ENCODE data around the gene NETO1. TPM values are rescaled to one million over a fixed set of nuclear protein-coding genes. Genes with fewer than 3 reads are reported as not detected.

NETO1 gene
- polyA plus RNA-seq, 1 of the 3 experiments (the other 2 are of a cell fraction), result not detected

DNA sequence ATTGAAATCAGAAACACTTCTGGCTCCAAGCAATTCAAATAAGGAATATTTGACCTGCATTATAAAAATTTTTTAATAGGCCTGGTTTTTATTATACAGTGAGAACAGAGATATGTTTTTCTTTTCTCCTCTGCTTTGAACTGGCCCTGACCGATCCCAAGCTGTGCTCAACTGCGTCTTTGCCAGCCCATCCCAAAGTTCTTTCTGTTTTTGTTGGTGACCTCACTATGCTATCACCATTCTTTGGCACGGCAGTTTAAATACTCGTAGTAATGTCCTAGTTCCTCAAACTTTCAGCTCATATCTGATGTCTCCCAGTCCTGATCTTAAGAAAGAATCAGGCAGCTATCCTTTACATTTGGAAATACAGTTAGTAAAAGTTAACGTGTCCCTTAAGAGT is 42.3 kb upstream of the NETO1 start:
- Histone ChIP-seq H3K4me3 (ENCODE audit: low read depth in 2 of 2, low read length in 1 of 2) (no peak overlapping the region), H3K27ac (ENCODE audit: low read depth in 2 of 2, low read length in 1 of 2) (no peak overlapping the region), H4K20me1 (ENCODE audit: insufficient read depth) (no peaks in the 10 kb centered on the region), H3F3A (replicated peaks; ENCODE audit: insufficient read depth) (no peaks in the 10 kb centered on the region), H3K4me1 (ENCODE audit: control insufficient read depth in 1 of 2, insufficient read depth in 2 of 2, low read depth in 1 of 2, low read length in 1 of 2) (no peaks in the 10 kb centered on the region), H3K36me3 (replicated peaks in 1 of 2; ENCODE audit: control insufficient read depth in 1 of 2, insufficient read depth in 2 of 2, low read length in 1 of 2) (no peaks in the 10 kb centered on the region), H3K79me2 (ENCODE audit: insufficient read depth) (no peaks in the 10 kb centered on the region), H2AFZ (ENCODE audit: low read depth) (no peak overlapping the region), H3K27me3 (ENCODE audit: insufficient read depth) (no peaks in the 10 kb centered on the region), H3K9me3 (no peaks in the 10 kb centered on the region), H3K4me2 (no peak overlapping the region), H3K9ac (no peak overlapping the region), H3K9me2 (no peaks in the 10 kb centered on the region)
- 1% methylated on average over 5 of the region's 5 CpGs for WGBS (ENCODE audit: low lambda C conversion rate)
- POLR2A ChIA-PET, result no interaction called here
- DNase-seq, result no peak
- TF ChIP-seq, protein P1, sequence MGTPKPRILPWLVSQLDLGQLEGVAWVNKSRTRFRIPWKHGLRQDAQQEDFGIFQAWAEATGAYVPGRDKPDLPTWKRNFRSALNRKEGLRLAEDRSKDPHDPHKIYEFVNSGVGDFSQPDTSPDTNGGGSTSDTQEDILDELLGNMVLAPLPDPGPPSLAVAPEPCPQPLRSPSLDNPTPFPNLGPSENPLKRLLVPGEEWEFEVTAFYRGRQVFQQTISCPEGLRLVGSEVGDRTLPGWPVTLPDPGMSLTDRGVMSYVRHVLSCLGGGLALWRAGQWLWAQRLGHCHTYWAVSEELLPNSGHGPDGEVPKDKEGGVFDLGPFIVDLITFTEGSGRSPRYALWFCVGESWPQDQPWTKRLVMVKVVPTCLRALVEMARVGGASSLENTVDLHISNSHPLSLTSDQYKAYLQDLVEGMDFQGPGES (IDR thresholded peaks at IDR 0.05; ENCODE audit: low read depth, low read length), result no peak
- no peak for TF ChIP-seq YY1 (IDR thresholded peaks at IDR 0.05; ENCODE audit: low read depth)
- no peak for TF ChIP-seq EP300 (IDR thresholded peaks at IDR 0.05; ENCODE audit: borderline replicate concordance in 1 of 2, low read depth in 1 of 2, low read length in 1 of 2)
- no peak for TF ChIP-seq SIN3A (IDR thresholded peaks at IDR 0.05; ENCODE audit: borderline replicate concordance, low read depth, low read length)
- no peak for TF ChIP-seq FOXM1 (IDR thresholded peaks at IDR 0.05; ENCODE audit: low read depth)
- TF ChIP-seq, protein P2, sequence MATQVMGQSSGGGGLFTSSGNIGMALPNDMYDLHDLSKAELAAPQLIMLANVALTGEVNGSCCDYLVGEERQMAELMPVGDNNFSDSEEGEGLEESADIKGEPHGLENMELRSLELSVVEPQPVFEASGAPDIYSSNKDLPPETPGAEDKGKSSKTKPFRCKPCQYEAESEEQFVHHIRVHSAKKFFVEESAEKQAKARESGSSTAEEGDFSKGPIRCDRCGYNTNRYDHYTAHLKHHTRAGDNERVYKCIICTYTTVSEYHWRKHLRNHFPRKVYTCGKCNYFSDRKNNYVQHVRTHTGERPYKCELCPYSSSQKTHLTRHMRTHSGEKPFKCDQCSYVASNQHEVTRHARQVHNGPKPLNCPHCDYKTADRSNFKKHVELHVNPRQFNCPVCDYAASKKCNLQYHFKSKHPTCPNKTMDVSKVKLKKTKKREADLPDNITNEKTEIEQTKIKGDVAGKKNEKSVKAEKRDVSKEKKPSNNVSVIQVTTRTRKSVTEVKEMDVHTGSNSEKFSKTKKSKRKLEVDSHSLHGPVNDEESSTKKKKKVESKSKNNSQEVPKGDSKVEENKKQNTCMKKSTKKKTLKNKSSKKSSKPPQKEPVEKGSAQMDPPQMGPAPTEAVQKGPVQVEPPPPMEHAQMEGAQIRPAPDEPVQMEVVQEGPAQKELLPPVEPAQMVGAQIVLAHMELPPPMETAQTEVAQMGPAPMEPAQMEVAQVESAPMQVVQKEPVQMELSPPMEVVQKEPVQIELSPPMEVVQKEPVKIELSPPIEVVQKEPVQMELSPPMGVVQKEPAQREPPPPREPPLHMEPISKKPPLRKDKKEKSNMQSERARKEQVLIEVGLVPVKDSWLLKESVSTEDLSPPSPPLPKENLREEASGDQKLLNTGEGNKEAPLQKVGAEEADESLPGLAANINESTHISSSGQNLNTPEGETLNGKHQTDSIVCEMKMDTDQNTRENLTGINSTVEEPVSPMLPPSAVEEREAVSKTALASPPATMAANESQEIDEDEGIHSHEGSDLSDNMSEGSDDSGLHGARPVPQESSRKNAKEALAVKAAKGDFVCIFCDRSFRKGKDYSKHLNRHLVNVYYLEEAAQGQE (IDR thresholded peaks at IDR 0.05; ENCODE audit: low read depth, low read length), result no peak
- no peak for TF ChIP-seq GATA2 (CRISPR knock-in tag; IDR thresholded peaks at IDR 0.05)
- TF ChIP-seq NFIC (IDR thresholded peaks at IDR 0.05; ENCODE audit: borderline replicate concordance), result no peak
- no peak for TF ChIP-seq POLR2AphosphoS5 (IDR thresholded peaks at IDR 0.05; ENCODE audit: low read depth, low read length)
- TF ChIP-seq FOXJ3 (CRISPR knock-in tag; IDR thresholded peaks at IDR 0.05), result no peak
- no peak for TF ChIP-seq RAD21 (IDR thresholded peaks at IDR 0.05; ENCODE audit: low read length)
- CTCF ChIA-PET, result no interaction called here

DNA sequence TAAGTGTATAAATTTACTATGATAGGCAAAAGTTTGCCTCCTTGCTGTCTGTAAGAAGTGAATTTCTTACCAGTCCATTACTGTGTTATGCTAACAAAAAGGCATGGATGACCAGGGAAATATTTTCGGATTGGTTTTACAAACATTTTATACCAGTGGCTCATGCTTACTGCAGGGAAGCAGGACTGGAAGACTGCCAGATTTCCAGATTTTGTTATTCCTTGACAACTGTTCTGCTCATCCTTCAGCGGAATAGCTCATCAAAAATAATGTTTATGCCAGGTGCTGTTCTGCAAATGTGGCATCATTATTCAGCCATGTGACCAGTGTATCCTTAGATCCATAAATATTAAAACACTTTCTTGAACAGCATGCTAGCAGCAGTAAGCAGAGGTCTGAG is 40.4 kb upstream of the NETO1 start:
- WGBS (ENCODE audit: low lambda C conversion rate), result 3% methylated on average over 2 of the region's 2 CpGs
- ChIA-PET CTCF (interaction anchor here (0.6 kb wide), 1 partner anchor 141 kb away, joined by 3 read pairs; no protein-coding TSS in a partner anchor), POLR2A (no interaction called here)
- TF ChIP-seq JUND (IDR thresholded peaks at IDR 0.05) (no peak), RFX5 (IDR thresholded peaks at IDR 0.05; ENCODE audit: low read length) (no peak), MXI1 (IDR thresholded peaks at IDR 0.05; ENCODE audit: low read depth, low read length) (no peak), RXRA (IDR thresholded peaks at IDR 0.05; ENCODE audit: borderline replicate concordance, low read depth) (no peak), TCF12 (IDR thresholded peaks at IDR 0.05) (no peak), RCOR1 (IDR thresholded peaks at IDR 0.05; ENCODE audit: low read length) (no peak), GABPA (IDR thresholded peaks at IDR 0.05; ENCODE audit: low read depth) (no peak), SMC3 (IDR thresholded peaks at IDR 0.05; ENCODE audit: low read depth, low read length) (no peak), EZH2phosphoT487 (IDR thresholded peaks at IDR 0.05; ENCODE audit: borderline replicate concordance, low read depth) (no peak), MEF2A (IDR thresholded peaks at IDR 0.05; ENCODE audit: borderline replicate concordance, low read depth) (no peak), ELF1 (IDR thresholded peaks at IDR 0.05) (no peak), GATA2 (CRISPR knock-in tag; IDR thresholded peaks at IDR 0.05) (no peak)
- TF ChIP-seq, protein P3, sequence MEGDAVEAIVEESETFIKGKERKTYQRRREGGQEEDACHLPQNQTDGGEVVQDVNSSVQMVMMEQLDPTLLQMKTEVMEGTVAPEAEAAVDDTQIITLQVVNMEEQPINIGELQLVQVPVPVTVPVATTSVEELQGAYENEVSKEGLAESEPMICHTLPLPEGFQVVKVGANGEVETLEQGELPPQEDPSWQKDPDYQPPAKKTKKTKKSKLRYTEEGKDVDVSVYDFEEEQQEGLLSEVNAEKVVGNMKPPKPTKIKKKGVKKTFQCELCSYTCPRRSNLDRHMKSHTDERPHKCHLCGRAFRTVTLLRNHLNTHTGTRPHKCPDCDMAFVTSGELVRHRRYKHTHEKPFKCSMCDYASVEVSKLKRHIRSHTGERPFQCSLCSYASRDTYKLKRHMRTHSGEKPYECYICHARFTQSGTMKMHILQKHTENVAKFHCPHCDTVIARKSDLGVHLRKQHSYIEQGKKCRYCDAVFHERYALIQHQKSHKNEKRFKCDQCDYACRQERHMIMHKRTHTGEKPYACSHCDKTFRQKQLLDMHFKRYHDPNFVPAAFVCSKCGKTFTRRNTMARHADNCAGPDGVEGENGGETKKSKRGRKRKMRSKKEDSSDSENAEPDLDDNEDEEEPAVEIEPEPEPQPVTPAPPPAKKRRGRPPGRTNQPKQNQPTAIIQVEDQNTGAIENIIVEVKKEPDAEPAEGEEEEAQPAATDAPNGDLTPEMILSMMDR (IDR thresholded peaks at IDR 0.05), result no peak
- TF ChIP-seq, protein P4, sequence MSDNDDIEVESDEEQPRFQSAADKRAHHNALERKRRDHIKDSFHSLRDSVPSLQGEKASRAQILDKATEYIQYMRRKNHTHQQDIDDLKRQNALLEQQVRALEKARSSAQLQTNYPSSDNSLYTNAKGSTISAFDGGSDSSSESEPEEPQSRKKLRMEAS (IDR thresholded peaks at IDR 0.05; ENCODE audit: low read depth), result no peak
- H3K9me3 ChIP-seq, result no peaks in the 10 kb centered on the region
- no peak overlapping the region for H3K27ac ChIP-seq (ENCODE audit: low read depth in 2 of 2, low read length in 1 of 2)
- no peak overlapping the region for H3K4me3 ChIP-seq (ENCODE audit: low read depth in 2 of 2, low read length in 1 of 2)
- H3K27me3 ChIP-seq (ENCODE audit: insufficient read depth), result no peaks in the 10 kb centered on the region
- H3K36me3 ChIP-seq (replicated peaks in 1 of 2; ENCODE audit: control insufficient read depth in 1 of 2, insufficient read depth in 2 of 2, low read length in 1 of 2), result no peaks in the 10 kb centered on the region
- H3K4me1 ChIP-seq (ENCODE audit: control insufficient read depth in 1 of 2, insufficient read depth in 2 of 2, low read depth in 1 of 2, low read length in 1 of 2), result no peaks in the 10 kb centered on the region
- no peaks in the 10 kb centered on the region for H3F3A ChIP-seq (replicated peaks; ENCODE audit: insufficient read depth)
- H2AFZ ChIP-seq (ENCODE audit: low read depth), result no peak overlapping the region
- no peaks in the 10 kb centered on the region for H4K20me1 ChIP-seq (ENCODE audit: insufficient read depth)
- no peak for DNase-seq
- no peak overlapping the region for H3K9ac ChIP-seq
- no peak overlapping the region for H3K4me2 ChIP-seq
- H3K79me2 ChIP-seq (ENCODE audit: insufficient read depth), result no peaks in the 10 kb centered on the region
- H3K9me2 ChIP-seq, result no peaks in the 10 kb centered on the region
